GM12878 (cell line): ENCODE results near the gene CREG2. TPM values are rescaled to one million over a fixed set of nuclear protein-coding genes. Genes with fewer than 3 reads are reported as not detected.

Experiments
- ATAC-seq: fragments of 200-7000 bp; cut with Tn5 transposase; 3 replicates; pipeline ENCODE4 v1.9.1; 2020; ENCODE audit warnings: mild to moderate bottlenecking, moderate library complexity
- BruUV-seq: library from RNA; stranded (reverse); fragments of 400-500 nt; replicated peaks from 2 replicates; lab custom pipeline; 2021; lab: Mats Ljungman, UMichigan
- CTCF ChIA-PET: fragments of 300-600 bp; sonication (Branson Sonifier 250); formaldehyde crosslinking; extraction: SDS; loops from one replicate; lab custom pipeline; 2021; ENCODE audit warnings: inconsistent platforms; lab: Yijun Ruan, JAX
- POLR2A ChIA-PET: fragments of 350-600 bp; formaldehyde crosslinking; extraction: SDS; loops from one replicate; lab custom pipeline; 2021; ENCODE audit warnings: inconsistent platforms; lab: Charles Lee
- RAD21 ChIA-PET: fragments of 300-600 bp; sonication (Branson Sonifier 250); formaldehyde crosslinking; loops from one replicate; lab custom pipeline; 2023; ENCODE audit warnings: antibody characterized with exemption; ENCODE audit not compliant: unreplicated experiment; lab: Charles Lee
- SMC1A ChIA-PET: fragments of 300-600 bp; sonication (Branson Sonifier 250); formaldehyde crosslinking; loops from one replicate; lab custom pipeline; 2023; ENCODE audit not compliant: unreplicated experiment, uncharacterized antibody; lab: Charles Lee
- DNase-seq: peaks from one replicate; pipeline ENCODE4 v3.0.0-alpha.2; 2011; ENCODE audit warnings: low read depth, low spot score
- FAIRE-seq: peaks from 3 replicates; lab custom pipeline; 2011; peaks lifted over from hg19 to GRCh38; lab: Jason Lieb, UNC
- H2AFZ ChIP-seq: 2 replicates; pipeline ENCODE4 v1.6.0; 2011; ENCODE audit warnings: low read depth, low read length, control low read depth; ENCODE audit not compliant: control insufficient read depth
- H3K27ac ChIP-seq: 2 replicates; pipeline ENCODE4 v1.5.1; 2011; ENCODE audit warnings: control low read depth; ENCODE audit not compliant: control insufficient read depth, insufficient read depth
- H3K27me3 ChIP-seq, 2 experiments: replicated peaks in 1 of 2; 2 replicates each; pipeline versions ENCODE4 v1.6.0 to v1.6.1; 2011; ENCODE audit warnings: low read length in 1 of 2; ENCODE audit not compliant: control insufficient read depth in 2 of 2, insufficient read depth in 2 of 2
- H3K36me3 ChIP-seq, 2 experiments: 2 replicates each; pipeline ENCODE4 v1.5.1; 2011; ENCODE audit warnings: low read length in 1 of 2; ENCODE audit not compliant: control insufficient read depth in 2 of 2, insufficient read depth in 2 of 2
- H3K4me1 ChIP-seq: 2 replicates; pipeline ENCODE4 v1.6.1; 2011; ENCODE audit warnings: mild to moderate bottlenecking, low read length, moderate library complexity, mixed read lengths; ENCODE audit not compliant: control insufficient read depth, insufficient read depth
- H3K4me2 ChIP-seq: 2 replicates; pipeline ENCODE4 v1.6.0; 2011; ENCODE audit warnings: control low read depth; ENCODE audit not compliant: control insufficient read depth, insufficient read depth
- H3K4me3 ChIP-seq: fragments of 200-600 bp; sonication (generic); 2 replicates; pipeline ENCODE4 v1.5.1; 2016
- H3K79me2 ChIP-seq: 2 replicates; pipeline ENCODE4 v1.6.0; 2011; ENCODE audit warnings: low read length; ENCODE audit not compliant: control insufficient read depth, insufficient read depth
- H3K9ac ChIP-seq: 2 replicates; pipeline ENCODE4 v1.8.0; 2011; ENCODE audit warnings: low read length, control low read depth, mixed read lengths; ENCODE audit not compliant: control insufficient read depth, insufficient read depth
- H3K9me3 ChIP-seq: replicated peaks from 3 replicates; pipeline ENCODE4 v1.5.1; 2011; ENCODE audit warnings: mild to moderate bottlenecking, low read length; ENCODE audit not compliant: control insufficient read depth, insufficient read depth
- H4K20me1 ChIP-seq: 2 replicates; pipeline ENCODE4 v1.6.0; 2011; ENCODE audit not compliant: control insufficient read depth, insufficient read depth
- BHLHE40 ChIP-seq, 2 experiments: fragments of 450-650 bp in 1 of 2; IDR thresholded peaks; 2 replicates each; pipeline ENCODE4 v1.6.1; 2011 to 2017; ENCODE audit warnings: low read depth in 2 of 2, borderline replicate concordance in 1 of 2, improper control_type of control experiment in 1 of 2, low read length in 1 of 2, mild to moderate bottlenecking in 1 of 2
- CEBPB ChIP-seq, 2 experiments: fragments of 150-350 bp in 1 of 2; IDR thresholded peaks; 2 replicates each; pipeline ENCODE4 v1.6.1; 2012 to 2014; ENCODE audit warnings: low read depth in 2 of 2, low read length in 2 of 2, borderline replicate concordance in 1 of 2, inconsistent platforms in 1 of 2
- CHD4 ChIP-seq: fragments of 200-600 bp; sonication (generic); IDR thresholded peaks from 2 replicates; pipeline ENCODE4 v1.6.1; 2016; ENCODE audit warnings: mild to moderate bottlenecking
- E4F1 ChIP-seq: fragments of 450-650 bp; IDR thresholded peaks from 2 replicates; pipeline ENCODE4 v1.6.1; 2018; ENCODE audit warnings: borderline replicate concordance, mild to moderate bottlenecking; ENCODE audit not compliant: partially characterized antibody
- FOXM1 ChIP-seq: IDR thresholded peaks from 2 replicates; pipeline ENCODE4 v1.6.1; 2012; ENCODE audit warnings: low read depth, mild to moderate bottlenecking, inconsistent platforms, low read length, moderate library complexity
- MYB ChIP-seq: fragments of 150-350 bp; IDR thresholded peaks from 2 replicates; pipeline ENCODE4 v1.6.1; 2014; ENCODE audit warnings: mild to moderate bottlenecking, low read depth, low read length, borderline replicate concordance
- MYC ChIP-seq: IDR thresholded peaks from 2 replicates; pipeline ENCODE4 v1.6.1; 2011; ENCODE audit warnings: mild to moderate bottlenecking, low read length, moderate library complexity, inconsistent platforms; ENCODE audit not compliant: insufficient read depth, insufficient replicate concordance, insufficient read length, severe bottlenecking
- NFIC ChIP-seq: IDR thresholded peaks from 2 replicates; pipeline ENCODE4 v1.6.1; 2012; ENCODE audit warnings: low read depth, mild to moderate bottlenecking, inconsistent platforms, low read length, moderate library complexity
- RAD51 ChIP-seq: fragments of 450-650 bp; IDR thresholded peaks from 2 replicates; pipeline ENCODE4 v1.6.1; 2016; ENCODE audit warnings: moderate library complexity, mild to moderate bottlenecking, inconsistent platforms
- SPI1 ChIP-seq: IDR thresholded peaks from 2 replicates; pipeline ENCODE4 v1.6.1; 2011; ENCODE audit warnings: low read depth, mild to moderate bottlenecking, low read length, moderate library complexity, borderline replicate concordance; ENCODE audit not compliant: insufficient read depth
- WGBS: methylation state at CpG from one replicate; pipeline ENCODE4 v1.1.6; 2016; ENCODE audit warnings: low lambda C conversion rate; ENCODE audit not compliant: insufficient replicate concordance, insufficient coverage; ENCODE audit errors: missing lambda C conversion rate; 5-methylcytosine and 5-hydroxymethylcytosine counted together
- in situ Hi-C: fragments of 300-500 bp; cut with MboI; formaldehyde crosslinking; loops from 9 replicates; pipeline ENCODE4 v1.14.3; 2018; ENCODE audit warnings: mixed read lengths
- intact Hi-C: fragments of 100-400 bp; cut with micrococcal nuclease; formaldehyde crosslinking; loops from one replicate; pipeline ENCODE4 v1.14.2; 2022; ENCODE audit not compliant: unreplicated experiment
- polyA plus RNA-seq, 11 experiments: library from polyadenylated mRNA; depleted of rRNA in 4 of 11; unstranded in 6 of 11; stranded (reverse) in 5 of 11; fragments of >200 nt; fragmentation: Nextera tagmentation in 4 of 11; fragmentation: Illumina TruSeq in 1 of 11; extraction: Ambion mirVana in 4 of 11; extraction: Trizol in 1 of 11; gene quantifications; 1 replicate in 1 of 11; 2 replicates in 10 of 11; pipeline versions ENCODE4 v1.2.1 to v1.2.3, GENCODE V29; 2011 to 2016; ENCODE audit warnings: inconsistent platforms in 2 of 11, missing spikeins in 2 of 11, low read depth in 1 of 11
- total RNA-seq, 4 experiments: library from RNA; depleted of rRNA in 3 of 4; stranded (reverse); fragments of >200 nt in 3 of 4; fragmentation: Illumina TruSeq in 1 of 4; extraction: Trizol in 1 of 4; gene quantifications; 2 replicates each; pipeline versions ENCODE4 v1.2.1 to v1.2.3, GENCODE V29; 2013 to 2021

The CREG2 gene
- total and polyA plus RNA-seq, 10 of the 15 experiments (the other 5 are each of a cell fraction or from before 2014, with no cell fraction given): not detected

GRCh38 chr2:101435001-101435862, 47.9 kb upstream of the CREG2 start:
- POLR2A ChIA-PET: no interaction called here
- Histone ChIP-seq H3K36me3 (no peaks in the 10 kb centered on the region), H3K9ac (no peak overlapping the region), H2AFZ (no peak overlapping the region), H3K4me3 (no peak overlapping the region), H3K9me3 (no peaks in the 10 kb centered on the region), H3K27ac (no peak overlapping the region), H4K20me1 (no peaks in the 10 kb centered on the region), H3K27me3 (no peaks in the 10 kb centered on the region), H3K4me1 (no peaks in the 10 kb centered on the region), H3K4me2 (no peak overlapping the region), H3K79me2 (no peaks in the 10 kb centered on the region)
- DNase-seq: no peak
- CTCF ChIA-PET: no interaction called here
- no peak for FAIRE-seq
- RAD21 ChIA-PET: no interaction called here
- TF ChIP-seq CHD4: no peak
- TF ChIP-seq NFIC: no peak
- TF ChIP-seq MYC: no peak
- ATAC-seq: no peak
- WGBS: 49% methylated on average over 24 of the region's 24 CpGs
- intact Hi-C loops (no loop called here), in situ Hi-C loops (no loop called here)
- BruUV-seq: no TSS peak
- SMC1A ChIA-PET: interaction anchor here (0.6 kb wide), 1 partner anchor 269 kb away, joined by 3 read pairs; no protein-coding TSS in a partner anchor

GRCh38 chr2:101433465-101433864, 46.2 kb upstream of the CREG2 start:
- Histone ChIP-seq H3K4me3 (no peak overlapping the region), H3K27me3 (no peaks in the 10 kb centered on the region; a peak in 1 of 4 replicates), H3K4me1 (no peaks in the 10 kb centered on the region), H2AFZ (no peak overlapping the region), H3K36me3 (no peaks in the 10 kb centered on the region), H3K4me2 (no peak overlapping the region)
- ChIA-PET CTCF (no interaction called here), RAD21 (no interaction called here), SMC1A (no interaction called here)
- no peak for DNase-seq
- ATAC-seq: no peak
- in situ Hi-C loops: no loop called here
- no TSS peak for BruUV-seq
- no peak for FAIRE-seq
- TF ChIP-seq FOXM1 (no peak), BHLHE40 (IDR thresholded peaks at IDR 0.05; ENCODE audit: borderline replicate concordance in 1 of 2, low read depth in 2 of 2, low read length in 1 of 2) (no peak), E4F1 (no peak), RAD51 (no peak), MYB (no peak), CEBPB (IDR thresholded peaks at IDR 0.05; ENCODE audit: borderline replicate concordance in 1 of 2, low read depth in 2 of 2, low read length in 2 of 2) (no peak), SPI1 (no peak)
- TF ChIP-seq, all 136 proteins: peak for 0
- POLR2A ChIA-PET: interaction anchor here (0.6 kb wide), 1 partner anchor 284 kb away, joined by 3 read pairs; no protein-coding TSS in a partner anchor
- WGBS: 53% methylated on average over 3 of the region's 3 CpGs
- no peak overlapping the region for H3K9ac ChIP-seq
- H3K27ac ChIP-seq: no peak overlapping the region
- intact Hi-C loops: no loop called here
- H3K79me2 ChIP-seq: no peaks in the 10 kb centered on the region
- no peaks in the 10 kb centered on the region for H4K20me1 ChIP-seq
- H3K9me3 ChIP-seq: no peaks in the 10 kb centered on the region
